DMS 273 (cell line): ENCODE measurements around the gene NEK11.
"Not testable (repeated sequence)": the region's sequence is repeated elsewhere in the genome, so short reads cannot be mapped to it uniquely, and the experiment has no call there.

Experiments used
- DNase-seq: peaks from one replicate; lab custom pipeline; 2025; ENCODE audit not compliant: unreplicated experiment; lab: John Stamatoyannopoulos, UW

NEK11 gene

DNA sequence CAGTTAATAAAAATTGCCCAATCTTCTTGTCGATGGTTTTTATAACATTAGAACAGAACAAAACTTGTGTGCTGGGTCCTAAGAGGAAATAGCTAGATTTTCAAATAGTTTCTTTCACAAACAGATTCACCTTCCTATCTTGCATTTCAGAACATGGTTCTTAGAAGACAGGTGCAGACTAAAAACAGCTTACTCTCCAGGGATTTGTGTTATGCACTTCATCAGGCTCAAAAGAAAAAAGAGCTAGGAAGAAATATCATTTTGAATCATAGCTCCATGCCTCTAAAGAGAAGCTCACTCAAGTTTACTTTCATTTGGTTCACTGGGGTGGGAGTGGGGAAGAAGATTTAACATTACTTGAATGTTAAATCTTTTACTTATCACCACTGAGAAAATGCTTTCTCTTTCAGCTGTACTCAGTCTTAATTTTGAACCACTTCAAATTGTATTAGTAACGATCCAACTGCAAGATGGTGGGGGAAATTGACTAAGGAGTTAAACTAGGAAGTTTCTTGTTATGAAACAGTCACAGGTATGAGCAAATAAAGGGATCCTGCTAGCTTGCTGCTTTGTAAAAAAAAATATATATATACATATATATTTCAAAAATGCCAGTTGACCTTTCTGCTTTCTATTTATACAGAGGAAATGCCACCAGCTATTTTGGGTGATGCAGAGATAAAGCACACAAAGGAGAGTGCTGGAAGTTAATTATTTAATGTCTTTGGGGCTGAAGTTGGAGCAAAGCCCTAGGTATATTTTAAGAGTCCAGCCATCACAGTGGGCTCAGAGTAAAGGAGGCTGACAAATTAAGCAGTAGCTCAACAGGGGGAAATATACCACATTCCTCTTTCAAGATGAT is 326.6 kb downstream of the NEK11 start:
- peak; percentile 18 for DNase-seq

DNA sequence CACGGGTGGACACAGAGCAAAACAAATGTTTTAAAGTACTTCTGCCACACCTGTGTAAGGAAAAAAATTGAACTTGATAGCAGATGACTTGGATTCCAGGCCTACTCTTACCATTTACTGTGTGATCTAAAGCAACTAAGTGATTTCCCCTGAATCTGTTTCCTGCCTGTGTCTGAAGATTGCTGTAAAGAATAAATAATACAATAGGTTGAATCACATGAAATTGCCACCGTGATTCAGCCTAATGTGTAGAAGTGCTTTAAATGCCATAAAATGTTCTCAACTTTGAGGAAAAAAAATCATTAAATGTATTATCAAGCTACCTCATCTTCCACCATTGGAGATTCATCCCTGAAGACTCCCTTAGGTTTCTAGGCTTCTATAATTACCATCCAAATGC is 327.3 kb downstream of the NEK11 start:
- DNase-seq, result no peak

DNA sequence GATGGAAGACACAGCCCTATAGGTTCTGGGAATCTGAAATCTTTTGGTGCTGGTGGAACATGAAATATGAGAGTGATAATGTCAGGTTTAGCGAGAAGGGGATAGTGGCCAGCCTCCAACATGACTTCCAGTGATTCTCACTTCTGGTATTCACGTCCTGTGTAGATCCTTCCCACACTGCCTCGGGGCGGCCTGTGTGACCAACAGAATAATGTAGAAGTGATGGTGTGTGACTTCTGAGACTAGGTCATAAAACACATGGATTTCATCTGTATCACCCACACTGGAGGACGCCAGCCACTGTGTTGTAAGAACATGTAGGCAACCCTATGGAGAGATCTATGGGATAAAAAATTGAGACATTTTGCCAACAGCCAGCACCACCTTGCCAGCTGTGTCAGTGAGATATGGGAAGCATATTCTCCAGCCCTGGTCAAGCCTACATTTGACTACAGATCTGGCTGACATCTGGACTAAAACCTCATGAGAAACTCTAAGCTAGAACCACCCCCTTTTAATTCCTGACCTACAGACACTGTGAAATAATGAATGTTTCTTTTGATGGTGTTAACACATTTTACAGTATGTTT is 329.4 kb downstream of the NEK11 start:
- no peak for DNase-seq

DNA sequence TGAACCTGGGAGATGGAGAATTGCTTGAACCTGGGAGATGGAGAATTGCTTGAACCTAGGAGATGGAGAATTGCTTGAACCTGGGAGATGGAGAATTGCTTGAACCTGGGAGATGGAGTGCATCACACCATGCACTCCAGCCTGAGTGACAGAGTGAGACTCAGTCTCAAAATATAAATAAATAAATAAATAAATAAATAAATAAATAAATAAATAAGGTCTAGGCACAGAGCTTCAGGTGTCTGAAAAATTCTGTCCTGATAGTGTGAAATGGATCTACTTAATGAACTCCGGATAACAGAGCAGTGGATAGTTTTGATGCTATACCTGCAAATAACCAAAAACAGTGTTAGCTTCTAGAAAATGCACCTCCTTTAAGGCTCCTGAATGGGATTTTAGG is 330.6 kb downstream of the NEK11 start:
- no peak for DNase-seq

DNA sequence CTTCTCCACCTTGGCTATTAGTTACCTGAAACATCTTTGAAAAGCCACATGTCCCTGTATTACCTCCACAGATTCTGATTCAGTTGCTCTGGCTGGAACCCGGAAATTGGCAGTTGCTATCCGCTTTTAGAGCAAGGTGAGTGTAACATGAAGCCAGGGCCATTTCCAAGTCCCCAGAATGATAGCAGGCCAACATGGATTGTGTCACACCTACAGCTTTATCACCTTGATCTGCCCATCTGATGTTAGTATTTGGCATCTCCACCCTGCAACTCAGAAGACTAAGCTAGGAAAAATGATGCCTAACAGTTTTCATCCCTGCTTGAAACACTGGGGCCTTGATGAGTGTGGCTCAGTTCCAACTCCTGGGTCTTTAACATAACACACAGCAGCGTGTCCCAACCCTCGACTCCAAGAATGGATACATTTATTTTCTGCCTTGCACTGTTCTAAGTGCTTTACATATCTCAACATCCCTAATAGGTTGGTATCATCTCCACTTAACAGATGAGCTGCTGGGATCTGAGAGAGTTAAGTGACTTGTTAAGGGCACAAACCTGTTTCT is 333.6 kb downstream of the NEK11 start:
- no peak for DNase-seq

DNA sequence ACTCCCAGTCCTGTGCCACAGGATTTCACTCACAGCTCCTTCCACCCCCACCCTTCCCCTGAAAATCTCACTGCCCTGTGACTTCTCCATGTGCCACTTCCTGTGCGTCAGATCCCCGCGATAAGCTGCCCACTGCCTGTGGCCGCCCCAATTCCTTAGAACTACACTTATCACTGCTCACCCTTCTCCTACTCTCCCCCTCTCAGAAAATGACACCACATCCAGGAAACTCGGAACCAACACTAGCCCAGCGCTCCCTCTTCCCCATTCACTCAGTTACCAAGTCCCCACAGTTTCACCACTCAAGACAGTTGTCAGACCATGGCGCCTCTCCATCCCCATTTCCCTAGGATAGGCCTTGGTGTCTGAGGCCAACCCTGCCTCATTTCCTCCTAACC is 334.4 kb downstream of the NEK11 start:
- DNase-seq, result not testable (repeated sequence)

DNA sequence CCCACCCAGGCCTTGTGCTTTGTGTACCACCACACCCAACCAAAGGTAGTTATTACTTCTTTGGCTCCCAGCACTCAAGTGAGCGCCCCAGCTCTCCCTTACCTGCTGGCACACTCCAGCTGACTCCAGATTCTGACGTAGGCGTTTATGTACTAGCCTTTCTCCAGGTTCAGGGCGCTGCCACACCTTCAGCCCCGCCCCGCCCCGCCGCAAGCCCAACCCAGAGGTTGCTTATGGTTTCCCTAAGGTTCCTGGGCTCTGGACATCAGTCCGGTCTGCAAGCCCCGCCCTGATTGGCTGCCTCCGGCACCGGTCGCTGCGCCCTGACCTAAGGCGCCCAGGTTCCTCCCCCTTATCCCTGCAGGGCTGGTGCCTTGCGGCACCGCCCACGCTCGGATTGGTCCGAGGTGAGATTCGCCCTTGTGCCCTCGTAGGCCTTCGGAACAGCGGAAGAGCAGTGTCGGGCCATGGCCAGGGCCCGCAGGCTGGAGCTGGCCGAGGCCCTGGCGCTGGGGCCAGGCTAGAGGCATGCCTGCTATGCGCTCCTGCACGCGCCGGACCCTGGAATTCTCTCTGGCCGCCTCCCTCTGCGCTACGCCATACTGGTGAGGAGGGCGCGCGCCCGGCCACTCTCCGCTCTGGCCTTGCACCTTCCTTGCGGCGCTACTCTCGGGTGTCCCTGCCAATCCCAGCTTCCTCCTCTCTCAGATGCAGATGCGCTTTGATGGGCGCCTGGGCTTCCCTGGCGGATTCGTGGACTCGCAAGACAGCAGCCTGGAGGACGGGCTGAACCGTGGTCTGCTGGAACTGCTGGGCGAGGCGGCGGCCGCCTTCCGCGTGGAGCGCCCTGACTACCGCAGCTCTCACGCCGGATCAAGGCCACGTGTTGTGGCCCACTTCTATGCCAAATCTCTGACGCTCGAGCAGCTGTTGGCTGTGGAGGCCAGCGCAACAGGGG is 335.1 kb downstream of the NEK11 start:
- no peak for DNase-seq

DNA sequence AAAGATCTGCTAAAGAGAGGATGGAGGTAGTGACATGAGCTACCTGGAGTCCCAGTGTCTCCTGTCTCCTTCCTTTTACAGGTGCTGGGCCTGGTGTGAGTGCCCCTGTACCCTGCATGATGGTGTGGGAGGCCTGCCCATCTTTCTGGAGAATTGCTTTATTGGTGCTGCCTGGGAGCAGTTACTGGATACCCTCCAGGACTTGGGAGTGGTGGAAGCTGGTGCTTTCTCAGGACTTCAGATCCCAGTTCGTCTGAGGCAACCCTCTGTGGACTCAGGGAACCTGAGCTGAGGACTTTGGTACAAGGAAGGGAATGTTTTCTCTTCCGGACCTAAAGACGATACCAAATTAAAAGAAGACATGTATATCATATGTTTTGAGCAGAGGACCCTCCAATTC is 336.6 kb downstream of the NEK11 start:
- no peak for DNase-seq

DNA sequence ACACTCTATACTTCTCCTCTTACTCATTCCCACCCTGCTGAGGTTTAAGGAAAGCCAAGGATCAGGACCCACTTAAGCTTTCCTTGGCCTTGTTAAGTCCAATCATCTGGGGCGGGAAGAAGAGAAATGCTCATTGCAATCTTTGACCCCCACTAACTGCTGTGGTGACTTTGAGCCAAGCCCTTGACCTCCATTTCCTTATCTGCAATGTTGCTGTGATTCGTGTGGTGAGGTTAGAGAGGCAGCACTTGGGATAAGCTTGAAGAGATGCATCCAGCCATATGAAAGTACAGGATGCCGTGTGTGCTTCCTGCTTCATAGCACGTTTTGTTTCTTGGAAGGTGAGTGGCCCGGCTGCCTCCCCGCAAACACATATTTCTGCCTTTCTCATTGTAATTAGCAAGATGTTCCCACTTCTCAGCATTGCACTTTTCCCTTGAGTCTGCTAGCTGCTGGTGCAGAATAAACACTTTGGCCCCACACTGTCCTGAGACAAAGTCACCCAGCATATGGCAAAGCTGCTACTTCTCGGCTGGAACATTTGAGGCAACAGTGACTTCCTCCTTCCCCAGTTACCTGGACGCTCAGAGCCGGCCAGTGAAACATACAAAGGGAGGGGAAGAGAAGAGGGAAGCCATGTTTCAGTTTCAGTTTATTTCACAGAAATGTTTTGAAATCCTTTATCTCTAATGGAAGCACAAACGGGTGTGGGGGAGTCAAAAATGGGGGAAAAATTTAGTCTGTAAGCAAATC is 344.4 kb downstream of the NEK11 start:
- no peak for DNase-seq

DNA sequence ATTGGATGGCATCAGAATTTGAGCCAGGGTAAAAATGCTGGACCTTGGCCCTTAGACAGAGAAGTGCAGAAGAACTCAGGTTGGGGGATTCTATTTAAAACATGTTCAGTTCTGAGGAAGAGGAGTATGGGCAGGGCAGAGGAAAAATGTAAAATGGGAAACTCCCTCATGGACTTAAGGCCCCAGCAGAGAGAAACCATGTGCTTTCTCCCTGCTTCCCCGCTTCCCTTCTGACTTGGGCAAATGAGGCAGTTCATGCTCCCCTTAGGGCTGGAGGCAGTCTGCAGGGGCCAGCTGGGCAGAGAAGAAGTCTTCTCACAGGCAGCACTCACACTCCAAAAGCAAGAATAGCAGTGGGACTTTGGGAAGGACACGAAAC is 345.0 kb downstream of the NEK11 start:
- DNase-seq, result no peak

DNA sequence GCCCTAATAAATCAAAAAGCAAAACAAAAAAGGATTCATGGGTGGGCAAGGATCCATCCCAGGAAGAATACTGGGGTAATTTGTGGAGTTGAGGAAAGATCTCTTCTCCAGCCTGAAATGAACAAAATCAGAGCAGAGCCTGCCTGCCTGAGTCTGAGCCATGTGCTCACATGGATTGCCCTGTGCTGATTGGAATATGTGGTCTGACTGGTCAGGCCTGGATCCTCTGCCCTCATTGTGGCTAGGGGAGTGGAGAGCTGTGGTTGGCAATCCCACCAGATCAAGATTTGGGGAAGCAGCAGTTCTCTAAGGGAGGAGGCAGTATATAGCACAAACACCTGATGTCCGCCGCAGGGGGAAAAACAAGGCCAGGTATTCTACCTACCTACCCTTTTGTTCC is 348.1 kb downstream of the NEK11 start:
- no peak for DNase-seq

DNA sequence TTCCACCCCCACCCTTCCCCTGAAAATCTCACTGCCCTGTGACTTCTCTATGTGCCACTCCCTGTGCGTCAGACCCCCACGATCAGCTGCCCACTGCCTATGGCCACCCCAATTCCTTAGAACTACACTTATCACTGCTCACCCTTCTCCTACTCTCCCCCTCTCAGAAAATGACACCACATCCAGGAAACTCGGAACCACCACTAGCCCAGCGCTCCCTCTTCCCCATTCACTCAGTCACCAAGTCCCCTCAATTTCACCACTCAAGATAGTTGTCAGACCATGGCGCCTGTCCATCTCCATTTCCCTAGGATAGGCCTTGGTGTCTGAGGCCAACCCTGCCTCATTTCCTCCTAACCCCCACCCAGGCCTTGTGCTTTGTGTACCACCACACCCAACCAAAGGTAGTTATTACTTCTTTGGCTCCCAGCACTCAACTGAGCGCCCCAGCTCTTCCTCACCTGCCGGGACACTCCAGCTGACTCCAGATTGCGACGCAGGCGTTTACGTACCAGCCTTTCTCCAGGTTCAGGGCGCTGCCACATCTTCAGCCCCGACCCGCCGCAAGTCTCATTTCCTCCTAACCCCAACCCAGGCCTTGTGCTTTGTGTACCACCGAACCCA is 354.3 kb downstream of the NEK11 start:
- DNase-seq, result not testable (repeated sequence)

DNA sequence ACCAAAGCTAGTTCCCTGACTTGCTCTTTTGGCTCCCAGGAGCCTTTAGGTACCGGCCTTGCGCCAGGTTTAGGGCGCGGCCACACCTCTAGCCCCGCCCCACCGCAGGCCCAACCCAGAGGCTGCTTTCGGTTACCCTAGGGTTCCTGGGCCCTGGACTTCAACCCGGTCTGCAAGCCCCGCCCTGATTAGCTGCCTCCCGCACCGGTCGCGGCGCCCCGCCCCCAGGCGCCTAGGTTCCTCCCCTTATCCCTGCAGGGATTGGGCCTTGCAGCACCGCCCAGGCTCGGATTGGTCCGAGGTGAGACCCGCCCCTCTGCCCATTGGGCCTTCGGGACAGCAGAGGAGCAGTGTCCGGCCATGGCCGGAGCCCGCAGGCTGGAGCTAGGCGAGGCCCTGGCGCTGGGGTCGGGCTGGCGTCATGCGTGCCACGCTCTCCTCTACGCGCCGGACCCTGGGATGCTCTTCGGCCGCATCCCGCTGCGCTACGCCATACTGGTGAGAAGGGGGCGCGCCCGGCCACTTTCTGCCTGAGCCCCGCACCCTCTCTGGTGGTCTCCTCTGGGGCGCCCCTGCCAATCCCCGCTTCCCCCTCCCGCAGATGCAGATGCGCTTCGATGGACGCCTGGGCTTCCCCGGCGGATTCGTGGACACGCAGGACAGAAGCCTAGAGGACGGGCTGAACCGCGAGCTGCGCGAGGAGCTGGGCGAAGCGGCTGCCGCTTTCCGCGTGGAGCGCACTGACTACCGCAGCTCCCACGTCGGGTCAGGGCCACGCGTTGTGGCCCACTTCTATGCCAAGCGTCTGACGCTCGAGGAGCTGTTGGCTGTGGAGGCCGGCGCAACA is 355.0 kb downstream of the NEK11 start, which contains the start of gene NUDT16:
Gene NUDT16, plus strand, starts transcription at position 330 of the 847 bp plus-strand sequence. Its CDS starts 31 bp downstream, at position 361.
- peak; percentile 99 for DNase-seq

DNA sequence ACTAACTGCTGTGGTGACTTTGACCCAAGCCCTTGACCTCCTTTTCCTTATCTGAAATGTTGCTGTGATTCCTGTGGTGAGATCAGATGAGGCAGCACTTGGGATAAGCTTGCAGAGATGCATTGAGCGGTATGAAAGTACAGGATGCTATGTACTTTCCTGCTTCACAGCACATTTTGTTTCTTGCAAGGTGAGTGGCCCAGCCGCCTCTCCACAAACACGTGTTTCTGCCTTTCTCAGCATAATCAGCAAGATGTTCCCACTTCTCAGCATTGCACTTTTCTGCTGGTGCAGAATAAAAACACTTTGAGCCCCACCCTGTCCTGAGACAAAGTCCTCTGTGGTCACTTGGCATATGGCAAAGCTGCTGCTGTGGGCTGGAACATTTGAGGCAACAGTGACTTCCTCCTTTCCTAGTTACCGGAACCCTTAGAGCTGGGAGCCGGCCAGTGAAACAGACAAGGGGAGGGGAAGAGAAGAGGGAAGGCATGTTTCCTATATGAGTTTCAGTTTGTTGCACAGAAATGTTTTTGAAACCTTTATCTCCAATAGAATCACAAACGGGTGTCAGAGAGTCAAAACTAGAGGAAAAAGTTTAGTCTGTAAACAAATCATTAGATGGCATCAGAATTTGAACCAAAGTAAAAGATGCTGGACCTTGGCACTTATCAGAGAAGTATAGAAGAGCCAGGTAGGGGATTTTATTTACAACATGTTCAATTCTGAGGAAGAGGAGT is 359.9 kb downstream of the NEK11 start:
- no peak for DNase-seq

DNA sequence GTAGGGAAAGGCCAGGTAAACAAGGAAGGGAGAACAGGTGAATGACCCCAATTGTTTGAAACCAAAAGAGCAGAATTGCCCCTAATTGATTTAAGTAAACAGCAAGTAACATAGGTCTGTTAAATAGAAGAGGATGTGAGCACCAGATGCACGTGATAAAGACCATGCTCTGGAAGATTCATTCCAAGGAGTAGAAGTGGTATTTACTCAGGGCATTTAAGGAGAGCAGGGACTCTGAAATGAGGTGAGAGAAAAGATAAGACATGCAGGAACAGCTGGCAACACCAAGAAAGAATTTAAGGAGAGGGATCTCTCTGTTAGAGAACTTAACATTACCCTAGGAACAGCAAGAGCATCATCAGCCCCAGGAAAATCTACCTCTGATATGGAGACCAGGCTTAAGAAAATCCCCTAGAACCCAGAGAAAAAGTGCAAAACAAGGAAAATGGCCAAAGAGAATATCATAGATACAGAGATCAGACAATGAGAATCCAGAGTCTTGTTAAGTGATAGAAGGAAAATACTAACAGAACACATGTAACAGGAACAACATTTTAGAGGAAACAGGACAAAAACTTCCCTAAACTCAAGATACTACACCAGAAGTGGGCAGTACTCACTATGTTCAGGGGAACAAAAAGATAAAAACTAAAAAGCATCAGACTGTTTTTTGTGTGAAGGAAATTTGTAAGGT is 361.3 kb downstream of the NEK11 start:
- no peak for DNase-seq

DNA sequence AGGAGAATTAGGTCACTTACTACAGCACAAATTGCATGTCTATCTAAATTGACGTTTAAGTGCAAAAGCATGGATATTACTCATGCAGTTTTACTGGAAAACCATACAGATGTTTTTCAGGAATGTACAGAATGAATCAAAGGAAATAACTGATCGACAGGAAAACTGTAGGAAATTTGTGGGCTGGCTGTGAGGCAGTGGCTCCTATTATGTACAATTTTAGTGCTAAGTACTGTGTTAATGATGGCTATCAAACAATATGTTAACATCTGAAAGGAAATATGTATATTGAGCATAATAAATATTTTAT is 361.8 kb downstream of the NEK11 start:
- DNase-seq, result no peak

DNA sequence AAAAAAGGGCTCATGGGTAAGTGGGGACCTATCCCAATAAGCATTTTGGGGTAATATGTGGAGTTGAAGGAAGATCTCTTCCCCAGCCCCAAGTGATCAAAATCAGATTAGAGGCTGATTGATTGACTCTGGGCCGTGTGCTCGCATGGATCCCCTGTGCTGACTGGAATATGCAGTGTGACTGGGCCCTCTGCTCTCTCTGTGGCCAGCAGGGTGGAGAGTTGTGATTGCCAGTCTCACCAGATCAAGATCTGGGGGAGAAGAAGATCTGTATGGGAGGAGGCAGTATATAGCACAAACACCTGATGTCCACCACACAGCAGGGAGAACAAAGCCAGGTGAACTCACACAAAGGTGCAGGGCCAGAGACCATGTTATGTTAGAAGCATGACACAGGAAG is 363.7 kb downstream of the NEK11 start:
- DNase-seq, result no peak

DNA sequence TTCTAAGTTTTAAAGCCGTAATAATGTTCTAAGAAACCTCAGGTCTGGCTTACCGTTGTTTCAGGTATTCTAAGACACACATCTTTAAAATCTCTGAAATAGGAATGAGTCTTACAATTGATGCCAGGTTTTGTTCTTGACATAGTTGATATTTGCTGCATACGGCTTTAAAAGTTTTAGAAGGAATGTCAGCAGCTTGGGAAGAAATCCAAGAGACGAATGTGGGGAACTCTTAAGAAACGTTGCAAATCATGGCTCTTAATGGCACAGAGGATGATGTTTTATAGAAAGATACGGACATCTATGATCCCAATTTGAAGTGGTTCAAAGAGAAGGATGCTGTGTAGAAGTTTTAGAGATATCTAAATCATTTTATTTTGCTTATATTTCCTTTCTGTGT is 366.4 kb downstream of the NEK11 start:
- DNase-seq, result no peak
